ENCODE results near the gene KLHDC10. TPM values are rescaled to one million over a fixed set of nuclear protein-coding genes. Genes with fewer than 3 reads are reported as not detected.

The KLHDC10 gene, protein sequence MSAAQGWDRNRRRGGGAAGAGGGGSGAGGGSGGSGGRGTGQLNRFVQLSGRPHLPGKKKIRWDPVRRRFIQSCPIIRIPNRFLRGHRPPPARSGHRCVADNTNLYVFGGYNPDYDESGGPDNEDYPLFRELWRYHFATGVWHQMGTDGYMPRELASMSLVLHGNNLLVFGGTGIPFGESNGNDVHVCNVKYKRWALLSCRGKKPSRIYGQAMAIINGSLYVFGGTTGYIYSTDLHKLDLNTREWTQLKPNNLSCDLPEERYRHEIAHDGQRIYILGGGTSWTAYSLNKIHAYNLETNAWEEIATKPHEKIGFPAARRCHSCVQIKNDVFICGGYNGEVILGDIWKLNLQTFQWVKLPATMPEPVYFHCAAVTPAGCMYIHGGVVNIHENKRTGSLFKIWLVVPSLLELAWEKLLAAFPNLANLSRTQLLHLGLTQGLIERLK
- total RNA-seq (2016; rRNA removed; fragmentation: Illumina TruSeq; extraction: Trizol), result 21.6 and 33.4 TPM in 2 replicates
- total RNA-seq (2016; cell fraction: cytosol; rRNA removed; fragmentation: Illumina TruSeq; extraction: Trizol; ENCODE audit: low read depth), result 16.9 and 25.1 TPM in 2 replicates
- 19.5 and 30.3 TPM in 2 replicates for total RNA-seq (2016; cell fraction: insoluble cytoplasmic fraction; rRNA removed; fragmentation: Illumina TruSeq; extraction: Trizol)
- total RNA-seq (2016; cell fraction: membrane; rRNA removed; fragmentation: Illumina TruSeq; extraction: Trizol), result 13.0 and 15.5 TPM in 2 replicates
- 14.0 and 16.8 TPM in 2 replicates for total RNA-seq (2016; cell fraction: nucleus; rRNA removed; fragmentation: Illumina TruSeq; extraction: Trizol)
- polyA plus RNA-seq (2011; rRNA removed), result 11.4 and 11.9 TPM in 2 replicates
- 7.1 and 10.1 TPM in 2 replicates for polyA plus RNA-seq (2011; cell fraction: cytosol; rRNA removed)
- 8.3 and 10.0 TPM in 2 replicates for polyA plus RNA-seq (2011; cell fraction: nucleus; rRNA removed)
- 11.3 and 12.7 TPM in 2 replicates for polyA plus RNA-seq (2012)
- polyA plus RNA-seq (2016; cell fraction: cytosol; fragmentation: Illumina TruSeq; extraction: Trizol; ENCODE audit: low read depth), result 1.8 and 2.1 TPM in 2 replicates
- 18.3 and 18.7 TPM in 2 replicates for polyA plus RNA-seq (2016; cell fraction: insoluble cytoplasmic fraction; fragmentation: Illumina TruSeq; extraction: Trizol; ENCODE audit: low read depth)
- 2.8 and 3.6 TPM in 2 replicates for polyA plus RNA-seq (2016; cell fraction: membrane; fragmentation: Illumina TruSeq; extraction: Trizol; ENCODE audit: low read depth)
- 17.6 and 19.4 TPM in 2 replicates for polyA plus RNA-seq (2016; cell fraction: nucleus; fragmentation: Illumina TruSeq; extraction: Trizol; ENCODE audit: insufficient read depth, low read depth)
- 16.6 and 24.5 TPM in 2 replicates for polyA minus RNA-seq (2011; rRNA and poly(A)+ RNA removed; ENCODE audit: low replicate concordance)
- 18.1 and 20.4 TPM in 2 replicates for polyA minus RNA-seq (2011; cell fraction: cytosol; rRNA and poly(A)+ RNA removed)
- polyA minus RNA-seq (2011; cell fraction: nucleus; rRNA and poly(A)+ RNA removed), result 11.3 TPM in 2 replicates
- Bru-seq, nascent RNA, result percentile 68 among the genes with signal in this experiment
- percentile 80 among the genes with signal in this experiment for BruChase-seq, experiment 1, labeled RNA remaining after a 6-hour chase
- percentile 76 among the genes with signal in this experiment for BruChase-seq, experiment 2, labeled RNA remaining after a 2-hour chase
- long read RNA-seq, experiment 1, partial matches to known transcripts, result 2 of 2 reads
- long read RNA-seq, experiment 1, other reads (novel, unspliced or antisense), result 0 of 2 reads
- long read RNA-seq, experiment 2, partial matches to known transcripts, result 7 of 43 reads
- long read RNA-seq, experiment 2, other reads (novel, unspliced or antisense), result 36 of 43 reads

DNA sequence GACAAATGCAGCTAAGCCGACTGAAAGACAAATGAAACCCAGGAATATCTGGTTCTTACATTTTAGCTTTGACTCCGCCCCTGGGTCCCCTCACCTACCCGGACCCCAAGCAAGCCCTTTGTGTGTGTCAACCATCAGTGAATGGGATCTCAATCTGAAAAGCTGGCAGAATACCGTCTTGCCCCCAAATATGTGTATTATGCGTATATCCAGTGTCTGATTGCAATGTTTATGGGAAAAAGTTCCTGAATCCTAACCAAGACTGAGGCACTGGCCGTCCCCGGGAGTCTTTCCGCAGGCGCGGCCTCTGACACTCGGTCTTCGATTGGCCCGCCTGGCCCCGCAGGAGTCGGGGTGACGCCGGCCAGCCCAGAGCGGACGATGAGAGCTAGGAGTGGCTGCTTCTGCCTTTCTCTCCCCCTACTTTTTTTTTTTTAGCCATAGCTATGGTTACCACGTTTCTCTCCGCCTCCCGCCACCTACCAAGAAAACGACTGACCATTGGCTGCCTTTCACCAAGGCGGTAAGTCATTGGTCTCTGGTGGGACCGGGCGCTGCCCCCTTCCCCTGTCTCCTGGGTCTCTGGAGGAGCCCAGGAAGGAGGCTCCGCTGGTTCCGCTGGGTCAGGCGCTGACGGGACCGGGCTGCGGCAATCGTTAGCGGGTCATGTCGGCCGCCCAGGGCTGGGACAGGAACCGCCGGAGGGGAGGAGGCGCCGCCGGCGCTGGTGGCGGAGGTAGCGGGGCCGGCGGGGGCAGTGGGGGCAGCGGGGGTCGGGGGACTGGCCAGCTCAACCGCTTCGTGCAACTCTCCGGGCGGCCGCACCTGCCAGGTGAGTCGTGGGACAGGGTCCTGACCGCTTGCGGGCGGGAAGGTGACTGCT is at the start of gene KLHDC10:
TSS of gene KLHDC10 (plus strand) at position 557 of the 883 bp plus-strand sequence. CDS start at position 667, 110 bp downstream.
- peak within 1 kb of the TSS; percentile 80 for H3K9ac ChIP-seq (ENCODE audit: insufficient read depth, low read depth, low read length)
- H3K27me3 ChIP-seq (ENCODE audit: control insufficient read depth in 1 of 2, insufficient read depth in 2 of 2, low read length in 2 of 2), result no peaks in the 10 kb centered on the region; a peak in 1 of 5 replicates
- no TSS peak for BruUV-seq (replicated peaks)
- H4K20me1 ChIP-seq (ENCODE audit: insufficient read depth, low read length), result no peaks in the 10 kb centered on the region
- peak; percentile 97 for DNase-seq (ENCODE audit: low spot score)
- 1% methylated on average over 27 of the region's 57 CpGs for WGBS (ENCODE audit: low lambda C conversion rate)
- peak within 1 kb of the TSS; percentile 87 for H2AFZ ChIP-seq (ENCODE audit: low read length)
- H3K36me3 ChIP-seq (replicated peaks in 1 of 2; ENCODE audit: control insufficient read depth in 1 of 2, insufficient read depth in 2 of 2, low read length in 2 of 2), result no peaks in the 10 kb centered on the region
- CTCF ChIA-PET (ENCODE audit: low intra/inter-chr PET ratio, low total read pairs), result no interaction called here
- H3K9me3 ChIP-seq (ENCODE audit: low read length), result no peaks in the 10 kb centered on the region
- intact Hi-C loops (cut with micrococcal nuclease; ENCODE audit: unreplicated experiment), result loop anchor here (5.0 to 10.0 kb wide), 3 partner anchors 82 to 762 kb away; partner anchors contain the start of genes SSMEM1 and TMEM209
- peak within 1 kb of the TSS; percentile 79 for H3K27ac ChIP-seq (ENCODE audit: extremely low read length, insufficient read depth, low read length)
- in situ Hi-C loops (cut with HindIII; ENCODE audit: extremely low pct_ligation_motif_present, low pct_unique_long_range_greater_than_20kb), result loop anchor here (10.0 kb wide), 1 partner anchor 655 kb away; no protein-coding TSS in a partner anchor
- peaks cover 57% of the 10 kb centered on the region for H3K4me1 ChIP-seq (ENCODE audit: insufficient read depth, low read length)
- peak within 1 kb of the TSS; percentile 78 for H3K4me2 ChIP-seq (ENCODE audit: low read depth, low read length)
- H3K4me3 ChIP-seq (replicated peaks in 1 of 3; ENCODE audit: insufficient read depth in 1 of 3, low read depth in 2 of 3, low read length in 3 of 3), result peak within 1 kb of the TSS; percentile 86 to 94 (median 91)
- H3K79me2 ChIP-seq (ENCODE audit: insufficient read depth, low read length), result peaks cover 41% of the 10 kb centered on the region
- FAIRE-seq, result no peak
- POLR2A ChIA-PET, result interaction anchor here (0.6 to 4.3 kb wide), 6 partner anchors 10 to 1502 kb away, joined by 3 to 28 read pairs (median 6); partner anchors contain the start of genes TMEM209 and ZC3HC1
- peak; percentile 97 for ATAC-seq
- TF ChIP-seq MTA3 (CRISPR knock-in tag; IDR thresholded peaks at IDR 0.05), result no peak
- TF ChIP-seq ZNF232 (CRISPR knock-in tag; IDR thresholded peaks at IDR 0.05; ENCODE audit: borderline replicate concordance), result no peak
- TF ChIP-seq, protein P1, sequence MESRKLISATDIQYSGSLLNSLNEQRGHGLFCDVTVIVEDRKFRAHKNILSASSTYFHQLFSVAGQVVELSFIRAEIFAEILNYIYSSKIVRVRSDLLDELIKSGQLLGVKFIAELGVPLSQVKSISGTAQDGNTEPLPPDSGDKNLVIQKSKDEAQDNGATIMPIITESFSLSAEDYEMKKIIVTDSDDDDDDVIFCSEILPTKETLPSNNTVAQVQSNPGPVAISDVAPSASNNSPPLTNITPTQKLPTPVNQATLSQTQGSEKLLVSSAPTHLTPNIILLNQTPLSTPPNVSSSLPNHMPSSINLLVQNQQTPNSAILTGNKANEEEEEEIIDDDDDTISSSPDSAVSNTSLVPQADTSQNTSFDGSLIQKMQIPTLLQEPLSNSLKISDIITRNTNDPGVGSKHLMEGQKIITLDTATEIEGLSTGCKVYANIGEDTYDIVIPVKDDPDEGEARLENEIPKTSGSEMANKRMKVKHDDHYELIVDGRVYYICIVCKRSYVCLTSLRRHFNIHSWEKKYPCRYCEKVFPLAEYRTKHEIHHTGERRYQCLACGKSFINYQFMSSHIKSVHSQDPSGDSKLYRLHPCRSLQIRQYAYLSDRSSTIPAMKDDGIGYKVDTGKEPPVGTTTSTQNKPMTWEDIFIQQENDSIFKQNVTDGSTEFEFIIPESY (CRISPR knock-in tag; IDR thresholded peaks at IDR 0.05), result peak; percentile 31; the same call in 1 of the 2 replicates
- no peak for TF ChIP-seq ARNT (IDR thresholded peaks at IDR 0.05)
- no peak for TF ChIP-seq SMAD9 (CRISPR knock-in tag; IDR thresholded peaks at IDR 0.05)
- TF ChIP-seq JARID2 (CRISPR knock-in tag; IDR thresholded peaks at IDR 0.05; ENCODE audit: insufficient replicate concordance), result no peak
- TF ChIP-seq FOXA1 (IDR thresholded peaks at IDR 0.05), result no peak
- 0 out of 2 replicates have a peak, but pooled peaks have one; percentile 18 for TF ChIP-seq FOXA1 (CRISPR knock-in tag; IDR thresholded peaks at IDR 0.05)
- no peak for TF ChIP-seq SMC3 (IDR thresholded peaks at IDR 0.05; ENCODE audit: low read length)
- TF ChIP-seq ZNF446 (CRISPR knock-in tag; IDR thresholded peaks at IDR 0.05), result no peak
- TF ChIP-seq ZNF225 (CRISPR knock-in tag; IDR thresholded peaks at IDR 0.05), result no peak
- no peak; the same call in 1 of the 2 replicates for TF ChIP-seq SP140L (CRISPR knock-in tag; IDR thresholded peaks at IDR 0.05; ENCODE audit: borderline replicate concordance)
- no peak for TF ChIP-seq MBD4 (IDR thresholded peaks at IDR 0.05; ENCODE audit: borderline replicate concordance, low read length)
- TF ChIP-seq ZNF766 (CRISPR knock-in tag; IDR thresholded peaks at IDR 0.05; ENCODE audit: borderline replicate concordance), result no peak
